Activated naive CD8-positive, alpha-beta T cell treated with anti-CD3 and anti-CD28 coated beads, Interleukin-2, amount 50 U/mL, for 16 hours (primary cell): ENCODE measurements around the gene UPF3A.
A peak's percentile ranks its signal among the peaks of the same experiment; 100 is the strongest.
"Not testable (repeated sequence)": the region's sequence is repeated elsewhere in the genome, so short reads cannot be mapped to it uniquely, and the experiment has no call there.

ENCODE experiments used
- DNase-seq: peaks from one replicate; pipeline ENCODE4 v3.0.0-alpha.2; 2020; ENCODE audit warnings: low read depth, low spot score

UPF3A gene

GRCh38 chr13:114304346-114305034 is 23.1 kb downstream of the UPF3A start:
- DNase-seq: no peak

- DNase-seq: no peak
These were observed 27.7 kb downstream of the UPF3A start for GRCh38 chr13:114309086-114309485.

GRCh38 chr13:114309806-114310410 is 28.5 kb downstream of the UPF3A start:
- DNase-seq: no peak

GRCh38 chr13:114310956-114311355 is 29.6 kb downstream of the UPF3A start:
- DNase-seq: no peak

GRCh38 chr13:114311387-114311786 is 30.0 kb downstream of the UPF3A start:
- DNase-seq: no peak

- DNase-seq: no peak
These were observed 30.5 kb downstream of the UPF3A start for GRCh38 chr13:114311908-114312307.

GRCh38 chr13:114313061-114313860 is 31.9 kb downstream of the UPF3A start:
- DNase-seq: no peak

- DNase-seq: peak; percentile 81
These were observed 32.9 kb downstream of the UPF3A start, which contains the start of gene CHAMP1 for GRCh38 chr13:114314074-114314912. Gene CHAMP1 (plus strand): TSS chr13:114314503. CDS start chr13:114323843, 9,340 bp downstream.

GRCh38 chr13:114315074-114315785 is 33.8 kb downstream of the UPF3A start:
- DNase-seq: no peak

GRCh38 chr13:114318624-114319023 is 37.2 kb downstream of the UPF3A start:
- DNase-seq: no peak

- DNase-seq: no peak
These were observed 38.1 kb downstream of the UPF3A start for GRCh38 chr13:114319441-114319913.

- DNase-seq: no peak
These were observed 38.7 kb downstream of the UPF3A start for GRCh38 chr13:114320065-114320464.

- DNase-seq: no peak
These were observed 39.9 kb downstream of the UPF3A start for GRCh38 chr13:114321256-114321655.

GRCh38 chr13:114323349-114323748 is 41.9 kb downstream of the UPF3A start:
- no peak for DNase-seq

GRCh38 chr13:114324334-114324733 is 42.9 kb downstream of the UPF3A start:
- no peak for DNase-seq

- DNase-seq: no peak
These were observed 44.3 kb downstream of the UPF3A start for GRCh38 chr13:114325729-114326128.

- no peak for DNase-seq
These were observed 46.6 kb downstream of the UPF3A start for GRCh38 chr13:114328034-114328433.

GRCh38 chr13:114328595-114328994 is 47.2 kb downstream of the UPF3A start:
- DNase-seq: no peak

- DNase-seq: no peak
These were observed 48.7 kb downstream of the UPF3A start for GRCh38 chr13:114330086-114330485.

GRCh38 chr13:114333881-114334280 is 52.5 kb downstream of the UPF3A start:
- not testable (repeated sequence) for DNase-seq
